ENCODE measurements around the gene TPRN. TPM values are rescaled to one million over a fixed set of nuclear protein-coding genes. Genes with fewer than 3 reads are reported as not detected.

TPRN gene
- polyA plus RNA-seq, 1 of the 3 experiments (the other 2 are of a cell fraction) = 5.2 TPM

- WGBS (ENCODE audit: low lambda C conversion rate) = 61% methylated on average over 10 of the region's 31 CpGs
These were observed 35.8 kb upstream of the TPRN start for GRCh38 chr9:137236238-137236935.

More at GRCh38 chr9:137236238-137236935, 35.8 kb upstream of the TPRN start:
- Histone ChIP-seq H3K9me2 (no peaks in the 10 kb centered on the region), H3K4me3 (ENCODE audit: low read depth in 2 of 2, low read length in 1 of 2) (peak overlapping the region in 1 of 2 experiments; percentile 44; a peak in 1 of 4 replicates), H3K27me3 (ENCODE audit: insufficient read depth) (no peaks in the 10 kb centered on the region), H3F3A (replicated peaks; ENCODE audit: insufficient read depth) (peaks cover 9% of the 10 kb centered on the region), H3K4me2 (no peak overlapping the region), H3K27ac (ENCODE audit: low read depth in 2 of 2, low read length in 1 of 2) (no peak overlapping the region), H2AFZ (ENCODE audit: low read depth) (no peak overlapping the region), H3K79me2 (ENCODE audit: insufficient read depth) (peaks cover 27% of the 10 kb centered on the region), H3K9me3 (no peaks in the 10 kb centered on the region), H3K9ac (no peak overlapping the region), H3K4me1 (ENCODE audit: control insufficient read depth in 1 of 2, insufficient read depth in 2 of 2, low read depth in 1 of 2, low read length in 1 of 2) (peaks cover 9 to 22% of the 10 kb centered on the region in 2 experiments; a peak in 2 of 4 replicates), H3K36me3 (replicated peaks in 1 of 2; ENCODE audit: control insufficient read depth in 1 of 2, insufficient read depth in 2 of 2, low read length in 1 of 2) (no peaks in the 10 kb centered on the region), H4K20me1 (ENCODE audit: insufficient read depth) (no peaks in the 10 kb centered on the region)
- ChIA-PET CTCF (interaction anchor here (0.6 to 4.5 kb wide), 61 partner anchors 12 to 426 kb away, joined by 3 to 95 read pairs (median 4); partner anchors contain the start of genes ANAPC2, CYSRT1, DPP7 and GRIN1), POLR2A (interaction anchor here (0.7 to 1.3 kb wide), 7 partner anchors 18 to 187 kb away, joined by 3 to 4 read pairs (median 3); partner anchors contain the start of genes EXD3, NDOR1, NOXA1 and TMEM203)
- peak; percentile 98 for DNase-seq
- TF ChIP-seq CHD2 (IDR thresholded peaks at IDR 0.05; ENCODE audit: low read length, partially characterized antibody) = peak; percentile 59
- no peak for TF ChIP-seq RFX5 (IDR thresholded peaks at IDR 0.05; ENCODE audit: low read length)
- TF ChIP-seq SIN3A (IDR thresholded peaks at IDR 0.05; ENCODE audit: borderline replicate concordance, low read depth, low read length) = 0 out of 2 replicates have a peak, but pooled peaks have one; percentile 51
- peak; percentile 70 for TF ChIP-seq RAD21 (IDR thresholded peaks at IDR 0.05; ENCODE audit: low read length)
- TF ChIP-seq GABPA (IDR thresholded peaks at IDR 0.05; ENCODE audit: low read depth) = no peak
- peak; percentile 34; the same call in 1 of the 2 replicates for TF ChIP-seq POLR2AphosphoS5 (IDR thresholded peaks at IDR 0.05; ENCODE audit: low read depth, low read length)
- TF ChIP-seq YY1 (IDR thresholded peaks at IDR 0.05; ENCODE audit: low read depth) = peak; percentile 64; the same call in 1 of the 2 replicates
- no peak for TF ChIP-seq REST (IDR thresholded peaks at IDR 0.05; ENCODE audit: low read depth, low read length)
- no peak for TF ChIP-seq FOXM1 (IDR thresholded peaks at IDR 0.05; ENCODE audit: low read depth)
- TF ChIP-seq ZBTB33 (IDR thresholded peaks at IDR 0.05; ENCODE audit: borderline replicate concordance, low read depth) = no peak
- TF ChIP-seq SMC3 (IDR thresholded peaks at IDR 0.05; ENCODE audit: low read depth, low read length) = peak; percentile 72
- TF ChIP-seq FOSL2 (IDR thresholded peaks at IDR 0.05; ENCODE audit: borderline replicate concordance, low read depth) = no peak
- no peak for TF ChIP-seq EZH2phosphoT487 (IDR thresholded peaks at IDR 0.05; ENCODE audit: borderline replicate concordance, low read depth)
- peak; percentile 62 for TF ChIP-seq NRF1 (IDR thresholded peaks at IDR 0.05; ENCODE audit: low read depth, low read length)
- peak; percentile 94 for TF ChIP-seq CTCF (IDR thresholded peaks at IDR 0.05)
- no peak for TF ChIP-seq EP300 (IDR thresholded peaks at IDR 0.05; ENCODE audit: borderline replicate concordance in 1 of 2, low read depth in 1 of 2, low read length in 1 of 2)
